ENCODE measurements around the gene HRH1. TPM values are rescaled to one million over a fixed set of nuclear protein-coding genes. Genes with fewer than 3 reads are reported as not detected.
"Not testable (repeated sequence)": the region's sequence is repeated elsewhere in the genome, so short reads cannot be mapped to it uniquely, and the experiment has no call there.

HRH1 gene
- total RNA-seq: under 1 TPM; 0.18 to 0.29 TPM

DNA sequence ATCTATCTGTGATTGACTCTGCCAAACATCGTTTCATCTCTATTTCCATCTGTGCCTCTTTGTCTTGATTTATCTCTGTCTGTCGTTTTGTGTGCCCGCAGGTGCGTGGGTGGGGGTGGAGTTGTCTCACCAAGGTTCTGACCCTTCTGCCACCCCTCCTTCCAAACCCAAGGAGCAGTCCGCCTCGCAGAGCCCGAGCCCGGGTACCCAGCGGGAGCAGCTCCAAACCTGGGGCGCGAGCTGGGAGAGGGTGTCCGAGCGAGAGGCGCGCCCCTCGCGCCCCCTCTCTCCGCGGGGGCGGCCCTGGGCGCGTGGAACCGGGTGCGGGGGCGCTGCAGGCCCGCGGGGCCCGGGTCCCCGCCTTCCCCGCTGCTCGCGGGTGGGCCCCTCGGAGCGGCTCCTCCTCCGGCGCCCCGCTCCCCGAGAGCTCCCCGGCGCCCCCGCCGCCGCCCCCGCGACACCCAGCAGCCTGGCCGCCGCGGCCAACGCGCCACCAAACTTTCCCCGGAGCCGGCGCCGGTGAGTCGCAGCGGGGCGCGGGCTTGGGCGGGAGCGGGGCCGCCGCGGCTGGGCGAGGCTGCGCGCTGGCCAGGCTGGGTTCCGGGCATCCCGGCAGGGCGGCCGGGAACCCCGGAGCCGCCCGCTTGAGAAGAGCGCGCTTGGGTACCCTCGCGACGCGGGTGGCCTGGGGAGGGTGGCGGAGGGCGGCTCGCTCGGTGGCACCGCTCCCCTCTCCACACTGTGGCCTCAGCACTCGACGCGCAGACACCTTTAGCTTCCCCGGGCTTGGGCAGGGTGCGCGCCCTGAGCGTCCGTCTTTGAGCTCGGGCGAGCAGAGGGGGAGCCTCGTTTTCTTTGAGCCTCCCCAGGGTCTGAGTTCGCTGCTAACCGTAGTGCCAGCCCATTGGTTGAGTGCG is at the start of gene HRH1:
TSS of gene HRH1 (plus strand) at position 458 of the 917 bp plus-strand sequence. CDS start 104,545 bp downstream, outside the sequence.
- Mint-ChIP-seq H3K36me3 (ENCODE audit: low read depth) (no peaks in the 10 kb centered on the region), H3K27me3 (ENCODE audit: low read depth) (peaks cover 75% of the 10 kb centered on the region), H3K9me3 (ENCODE audit: insufficient read depth) (no peaks in the 10 kb centered on the region), H3K4me1 (ENCODE audit: low read depth) (peaks cover 12% of the 10 kb centered on the region), H3K27ac (no peak within 1 kb of the TSS), H3K4me3 (peak within 1 kb of the TSS; percentile 34)
- CTCF ChIA-PET: interaction anchor here (0.8 to 2.2 kb wide), 6 partner anchors 14 to 226 kb away, joined by 3 to 6 read pairs (median 4); no protein-coding TSS in a partner anchor
- POLR2A ChIA-PET: no interaction called here
- DNase-seq: no peak
- ATAC-seq: peak; percentile 55

DNA sequence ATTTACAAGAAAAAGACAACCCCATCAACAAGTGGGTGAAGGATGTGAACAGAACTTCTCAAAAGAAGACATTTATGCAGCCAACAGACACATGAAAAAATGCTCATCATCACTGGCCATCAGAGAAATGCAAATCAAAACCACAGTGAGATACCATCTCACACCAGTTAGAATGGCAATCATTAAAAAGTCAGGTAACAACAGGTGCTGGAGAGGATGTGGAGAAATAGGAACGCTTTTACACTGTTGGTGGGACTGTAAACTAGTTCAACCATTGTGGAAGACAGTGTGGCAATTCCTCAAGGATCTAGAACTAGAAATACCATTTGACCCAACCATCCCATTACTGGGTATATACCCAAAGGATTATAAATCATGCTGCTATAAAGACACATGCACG is 41.0 kb upstream of the HRH1 start:
- H3K4me1 Mint-ChIP-seq (ENCODE audit: low read depth); H3K4me3 Mint-ChIP-seq; H3K27ac Mint-ChIP-seq; DNase-seq; ATAC-seq; POLR2A ChIA-PET; CTCF ChIA-PET; H3K9me3 Mint-ChIP-seq (ENCODE audit: insufficient read depth); H3K36me3 Mint-ChIP-seq (ENCODE audit: low read depth): not testable (repeated sequence)
- H3K27me3 Mint-ChIP-seq (ENCODE audit: low read depth): peaks cover 33% of the 10 kb centered on the region

GRCh38 chr3:11115548-11115947 is 38.7 kb upstream of the HRH1 start:
- no peaks in the 10 kb centered on the region for H3K4me1 Mint-ChIP-seq (ENCODE audit: low read depth)
- no peaks in the 10 kb centered on the region for H3K9me3 Mint-ChIP-seq (ENCODE audit: insufficient read depth)
- no peaks in the 10 kb centered on the region for H3K36me3 Mint-ChIP-seq (ENCODE audit: low read depth)
- POLR2A ChIA-PET: no interaction called here
- peaks cover 20% of the 10 kb centered on the region for H3K27me3 Mint-ChIP-seq (ENCODE audit: low read depth)
- no peak for DNase-seq
- ATAC-seq: no peak
- CTCF ChIA-PET: no interaction called here
- no peak overlapping the region for H3K4me3 Mint-ChIP-seq
- H3K27ac Mint-ChIP-seq: no peak overlapping the region

DNA sequence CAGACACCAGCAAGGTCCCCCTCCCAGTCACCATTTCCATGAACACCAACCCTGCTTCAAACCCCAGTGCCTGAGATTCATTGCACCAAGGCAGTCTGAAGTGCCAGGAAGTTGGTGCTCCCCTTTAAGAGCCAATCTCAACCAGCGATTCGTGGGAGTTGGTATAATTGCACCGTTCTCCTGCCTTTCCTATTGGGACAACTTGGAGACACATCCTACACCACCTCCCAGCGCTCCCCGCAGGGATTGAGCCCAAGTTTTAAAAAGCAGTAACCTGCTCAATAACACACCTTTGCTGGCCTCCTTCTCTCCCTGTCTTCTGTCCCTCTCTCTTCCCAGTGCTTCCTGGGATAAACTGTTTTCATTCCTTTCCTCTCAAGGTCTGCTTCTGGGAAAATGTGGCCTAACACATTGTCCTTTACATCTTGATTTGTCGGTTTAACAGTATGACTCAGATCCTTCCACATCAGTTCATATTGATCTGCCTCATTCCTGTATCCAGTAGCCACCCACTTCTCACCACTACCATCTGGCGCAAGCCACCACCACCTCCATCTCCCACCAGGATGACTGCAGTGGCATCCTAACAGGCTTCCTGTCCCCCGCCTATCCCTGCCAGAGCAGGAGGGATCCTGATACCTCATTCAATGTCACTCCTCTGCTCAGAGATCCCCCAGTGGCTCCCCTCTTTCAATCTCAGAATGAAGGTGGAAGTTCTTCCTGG is 37.8 kb upstream of the HRH1 start:
- CTCF ChIA-PET: no interaction called here

GRCh38 chr3:11117591-11117990 is 36.7 kb upstream of the HRH1 start:
- no peaks in the 10 kb centered on the region for H3K9me3 Mint-ChIP-seq (ENCODE audit: insufficient read depth)
- H3K36me3 Mint-ChIP-seq (ENCODE audit: low read depth): no peaks in the 10 kb centered on the region
- no peak for DNase-seq
- ChIA-PET CTCF (no interaction called here), POLR2A (no interaction called here)
- no peak overlapping the region for H3K4me3 Mint-ChIP-seq
- ATAC-seq: no peak
- no peak overlapping the region for H3K27ac Mint-ChIP-seq
- H3K4me1 Mint-ChIP-seq (ENCODE audit: low read depth): no peaks in the 10 kb centered on the region
- peaks cover 15% of the 10 kb centered on the region for H3K27me3 Mint-ChIP-seq (ENCODE audit: low read depth)

More for the DNA sequence above, 37.8 kb upstream of the HRH1 start:
- H3K4me3 Mint-ChIP-seq: no peak overlapping the region
- H3K36me3 Mint-ChIP-seq (ENCODE audit: low read depth): no peaks in the 10 kb centered on the region
- ATAC-seq: no peak
- no peak overlapping the region for H3K27ac Mint-ChIP-seq
- peak; percentile 12 for DNase-seq
- POLR2A ChIA-PET: no interaction called here
- no peaks in the 10 kb centered on the region for H3K9me3 Mint-ChIP-seq (ENCODE audit: insufficient read depth)
- H3K4me1 Mint-ChIP-seq (ENCODE audit: low read depth): no peaks in the 10 kb centered on the region
- peaks cover 20% of the 10 kb centered on the region for H3K27me3 Mint-ChIP-seq (ENCODE audit: low read depth)

GRCh38 chr3:11118181-11118682 is 36.1 kb upstream of the HRH1 start:
- CTCF ChIA-PET: no interaction called here

GRCh38 chr3:11120091-11120805 is 34.0 kb upstream of the HRH1 start:
- Mint-ChIP-seq H3K4me3 (no peak overlapping the region), H3K27me3 (ENCODE audit: low read depth) (peaks cover 15% of the 10 kb centered on the region), H3K36me3 (ENCODE audit: low read depth) (no peaks in the 10 kb centered on the region), H3K27ac (no peak overlapping the region), H3K9me3 (ENCODE audit: insufficient read depth) (peaks cover 4% of the 10 kb centered on the region), H3K4me1 (ENCODE audit: low read depth) (no peaks in the 10 kb centered on the region)
- no peak for ATAC-seq
- CTCF ChIA-PET: interaction anchor here (0.9 to 1.2 kb wide), 2 partner anchors 60 to 178 kb away, joined by 3 read pairs; no protein-coding TSS in a partner anchor
- POLR2A ChIA-PET: no interaction called here
- no peak for DNase-seq

More at GRCh38 chr3:11118181-11118682, 36.1 kb upstream of the HRH1 start:
- Mint-ChIP-seq H3K36me3 (ENCODE audit: low read depth) (no peaks in the 10 kb centered on the region), H3K4me1 (ENCODE audit: low read depth) (no peaks in the 10 kb centered on the region), H3K27ac (no peak overlapping the region), H3K27me3 (ENCODE audit: low read depth) (peaks cover 14% of the 10 kb centered on the region), H3K4me3 (no peak overlapping the region), H3K9me3 (ENCODE audit: insufficient read depth) (peaks cover 4% of the 10 kb centered on the region)
- POLR2A ChIA-PET: no interaction called here
- ATAC-seq (no peak), DNase-seq (peak; percentile 7)

- Mint-ChIP-seq H3K36me3 (ENCODE audit: low read depth) (no peaks in the 10 kb centered on the region), H3K4me3 (no peak overlapping the region), H3K9me3 (ENCODE audit: insufficient read depth) (peaks cover 4% of the 10 kb centered on the region), H3K27me3 (ENCODE audit: low read depth) (peaks cover 17% of the 10 kb centered on the region), H3K4me1 (ENCODE audit: low read depth) (peaks cover 7% of the 10 kb centered on the region), H3K27ac (no peak overlapping the region)
- CTCF ChIA-PET: no interaction called here
- POLR2A ChIA-PET: no interaction called here
- DNase-seq: no peak
- no peak for ATAC-seq
Observed at GRCh38 chr3:11126653-11127052, 27.6 kb upstream of the HRH1 start.

GRCh38 chr3:11128682-11129632 is 25.3 kb upstream of the HRH1 start:
- DNase-seq (peak; percentile 14), ATAC-seq (peak; percentile 30)
- peaks cover 7% of the 10 kb centered on the region for H3K4me1 Mint-ChIP-seq (ENCODE audit: low read depth)
- ChIA-PET POLR2A (no interaction called here), CTCF (no interaction called here)
- peaks cover 10% of the 10 kb centered on the region for H3K27me3 Mint-ChIP-seq (ENCODE audit: low read depth)
- H3K36me3 Mint-ChIP-seq (ENCODE audit: low read depth): no peaks in the 10 kb centered on the region
- no peak overlapping the region for H3K4me3 Mint-ChIP-seq
- H3K9me3 Mint-ChIP-seq (ENCODE audit: insufficient read depth): no peaks in the 10 kb centered on the region
- no peak overlapping the region for H3K27ac Mint-ChIP-seq

GRCh38 chr3:11130385-11130784 is 23.9 kb upstream of the HRH1 start:
- Mint-ChIP-seq H3K27ac (no peak overlapping the region), H3K4me1 (ENCODE audit: low read depth) (peaks cover 7% of the 10 kb centered on the region), H3K36me3 (ENCODE audit: low read depth) (no peaks in the 10 kb centered on the region), H3K9me3 (ENCODE audit: insufficient read depth) (no peaks in the 10 kb centered on the region), H3K4me3 (no peak overlapping the region), H3K27me3 (ENCODE audit: low read depth) (peaks cover 10% of the 10 kb centered on the region)
- ATAC-seq (no peak), DNase-seq (peak; percentile 9)
- ChIA-PET POLR2A (no interaction called here), CTCF (no interaction called here)

GRCh38 chr3:11131371-11131770 is 22.9 kb upstream of the HRH1 start:
- DNase-seq: no peak
- H3K27ac Mint-ChIP-seq: no peak overlapping the region
- no peak overlapping the region for H3K4me3 Mint-ChIP-seq
- ChIA-PET POLR2A (no interaction called here), CTCF (no interaction called here)
- no peaks in the 10 kb centered on the region for H3K9me3 Mint-ChIP-seq (ENCODE audit: insufficient read depth)
- peaks cover 7% of the 10 kb centered on the region for H3K4me1 Mint-ChIP-seq (ENCODE audit: low read depth)
- no peaks in the 10 kb centered on the region for H3K36me3 Mint-ChIP-seq (ENCODE audit: low read depth)
- ATAC-seq: no peak
- H3K27me3 Mint-ChIP-seq (ENCODE audit: low read depth): peaks cover 10% of the 10 kb centered on the region

Measured in activated CD8-positive, alpha-beta T cell treated with anti-CD3 and anti-CD28 coated beads, Interleukin-2, amount 10 ng/mL, durations not matched to agents 7 days and 5 days (primary cell).